Measurements from ENCODE around the gene TPPP.

DNA sequence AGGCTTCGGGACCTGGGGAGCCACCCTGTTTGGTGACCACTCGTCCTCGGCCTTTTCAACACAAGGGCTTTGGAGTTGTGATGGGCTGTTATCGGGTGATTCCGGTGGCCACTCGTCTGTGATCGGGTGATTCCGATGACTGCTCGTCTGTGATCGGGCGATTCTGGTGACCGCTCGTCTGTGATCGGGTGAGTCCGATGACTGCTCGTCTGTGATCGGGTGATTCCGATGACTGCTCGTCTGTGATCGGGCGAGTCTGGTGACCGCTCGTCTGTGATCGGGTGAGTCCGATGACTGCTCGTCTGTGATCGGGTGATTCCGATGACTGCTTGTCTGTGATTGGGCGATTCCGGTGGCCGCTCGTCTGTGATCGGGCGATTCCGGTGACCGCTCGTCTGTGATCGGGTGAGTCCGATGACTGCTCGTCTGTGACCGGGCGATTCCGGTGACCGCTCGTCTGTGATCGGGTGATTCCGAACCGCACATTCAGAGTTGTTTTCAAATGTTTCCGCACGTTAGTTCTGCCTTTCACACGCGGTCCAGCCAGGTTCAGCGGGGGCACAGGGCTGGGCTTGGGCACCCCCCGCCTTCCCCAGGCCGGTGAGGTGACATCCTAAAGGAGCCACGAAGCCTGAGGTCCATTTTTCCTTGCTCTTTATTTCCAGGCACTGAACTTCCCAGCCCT is 30.3 kb downstream of the TPPP start:
- no peak for TF ChIP-seq POLR2A (IDR thresholded peaks at IDR 0.05)
- TF ChIP-seq, protein P1, sequence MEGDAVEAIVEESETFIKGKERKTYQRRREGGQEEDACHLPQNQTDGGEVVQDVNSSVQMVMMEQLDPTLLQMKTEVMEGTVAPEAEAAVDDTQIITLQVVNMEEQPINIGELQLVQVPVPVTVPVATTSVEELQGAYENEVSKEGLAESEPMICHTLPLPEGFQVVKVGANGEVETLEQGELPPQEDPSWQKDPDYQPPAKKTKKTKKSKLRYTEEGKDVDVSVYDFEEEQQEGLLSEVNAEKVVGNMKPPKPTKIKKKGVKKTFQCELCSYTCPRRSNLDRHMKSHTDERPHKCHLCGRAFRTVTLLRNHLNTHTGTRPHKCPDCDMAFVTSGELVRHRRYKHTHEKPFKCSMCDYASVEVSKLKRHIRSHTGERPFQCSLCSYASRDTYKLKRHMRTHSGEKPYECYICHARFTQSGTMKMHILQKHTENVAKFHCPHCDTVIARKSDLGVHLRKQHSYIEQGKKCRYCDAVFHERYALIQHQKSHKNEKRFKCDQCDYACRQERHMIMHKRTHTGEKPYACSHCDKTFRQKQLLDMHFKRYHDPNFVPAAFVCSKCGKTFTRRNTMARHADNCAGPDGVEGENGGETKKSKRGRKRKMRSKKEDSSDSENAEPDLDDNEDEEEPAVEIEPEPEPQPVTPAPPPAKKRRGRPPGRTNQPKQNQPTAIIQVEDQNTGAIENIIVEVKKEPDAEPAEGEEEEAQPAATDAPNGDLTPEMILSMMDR (IDR thresholded peaks at IDR 0.05) = no peak
